DMS153 treated with DMSO at 0.1 percent for 48 hours (cell line): ENCODE results near the gene DHX38.
"Not testable (repeated sequence)": the region's sequence is repeated elsewhere in the genome, so short reads cannot be mapped to it uniquely, and the experiment has no call there.

Source experiments
- DNase-seq: peaks from one replicate; lab custom pipeline; 2025; ENCODE audit not compliant: unreplicated experiment; lab: John Stamatoyannopoulos, UW

Gene DHX38

GRCh38 chr16:72093448-72094265 is at the start of gene DHX38, which contains the start of gene TXNL4B:
Gene DHX38, plus strand, starts transcription at chr16:72093847. Its CDS starts 2,311 bp downstream, at chr16:72096158.
Gene TXNL4B, minus strand, starts transcription at chr16:72093620. Its CDS starts 2,871 bp downstream, at chr16:72090749.
- DNase-seq = peak; percentile 98

DNA sequence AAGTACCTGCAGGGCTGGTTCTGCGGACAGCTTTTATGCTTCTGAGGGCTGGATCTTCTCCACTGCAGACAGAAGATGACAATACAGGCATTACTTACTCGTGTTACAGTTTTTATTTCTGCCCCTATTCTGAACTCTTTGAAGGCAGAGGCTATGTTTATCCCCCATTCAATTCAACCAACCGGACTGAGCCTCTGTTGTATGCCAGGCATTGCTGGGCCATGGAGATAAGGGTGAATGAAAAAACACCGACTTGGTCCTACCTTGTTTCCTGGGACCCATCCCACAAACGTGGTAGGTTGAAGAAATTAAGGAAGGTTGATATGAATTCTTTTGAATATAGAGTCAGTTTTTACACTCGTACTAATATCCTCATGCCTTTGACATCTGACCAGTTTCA is 49.4 kb upstream of the DHX38 start:
- DNase-seq = no peak

- DNase-seq = no peak
Measured at GRCh38 chr16:72044825-72045359, 48.8 kb upstream of the DHX38 start.

GRCh38 chr16:72049110-72049509 is 44.5 kb upstream of the DHX38 start:
- DNase-seq = no peak

GRCh38 chr16:72050769-72051464 is 42.7 kb upstream of the DHX38 start:
- no peak for DNase-seq

DNA sequence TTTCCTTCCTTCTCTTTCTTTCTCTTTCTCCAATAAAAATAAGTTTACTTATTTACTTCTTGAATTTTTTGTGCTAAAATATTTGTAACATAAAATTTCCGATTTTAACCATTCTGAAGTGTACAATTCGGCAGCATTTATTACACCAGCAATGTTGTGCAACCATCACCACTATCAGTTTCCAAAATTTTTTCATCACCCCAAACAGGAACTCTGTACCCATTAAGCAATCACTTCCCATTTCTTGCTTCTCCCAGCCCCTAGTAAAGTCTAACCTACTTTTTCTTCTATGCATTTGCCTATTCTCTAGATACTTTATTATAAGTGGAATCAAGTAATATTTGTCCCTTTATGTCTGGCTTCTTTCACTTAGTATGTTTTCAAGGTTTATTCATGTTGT is 41.8 kb upstream of the DHX38 start:
- DNase-seq = no peak

DNA sequence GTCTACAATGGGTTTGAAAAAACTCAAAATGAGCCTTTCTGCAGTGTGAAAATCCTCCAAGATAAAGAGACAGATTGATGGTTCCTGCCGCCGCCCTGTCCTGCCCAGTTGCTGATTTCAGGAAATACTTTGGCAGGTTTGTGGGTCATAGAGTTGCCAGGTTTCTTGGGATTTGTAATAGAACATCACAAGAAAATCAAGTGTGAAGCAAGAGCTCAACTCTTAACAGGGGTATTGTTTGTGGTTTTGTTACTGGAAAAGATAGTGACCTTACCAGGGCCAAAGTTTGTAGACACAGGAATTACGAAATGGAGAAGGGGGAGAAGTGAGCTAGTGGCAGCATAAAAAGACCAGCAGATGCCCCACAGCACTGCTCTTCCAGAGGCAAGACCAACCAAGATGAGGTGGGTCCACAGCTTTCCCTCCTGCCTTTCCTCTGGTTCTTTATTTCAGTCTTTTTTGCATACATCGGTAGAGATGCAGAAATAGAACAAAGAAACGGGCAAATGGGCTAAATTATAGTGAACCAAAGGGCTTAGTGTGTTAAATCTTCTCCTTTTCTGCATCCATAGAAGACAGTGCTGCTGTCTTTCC is 39.3 kb upstream of the DHX38 start, which contains the start of gene HP:
TSS of gene HP (plus strand) at position 252 of the 594 bp plus-strand sequence. CDS start at position 400, 148 bp downstream.
- not testable (repeated sequence) for DNase-seq

GRCh38 chr16:72055911-72056310 is 37.7 kb upstream of the DHX38 start:
- DNase-seq = no peak

GRCh38 chr16:72057313-72057712 is 36.3 kb upstream of the DHX38 start:
- DNase-seq = not testable (repeated sequence)

DNA sequence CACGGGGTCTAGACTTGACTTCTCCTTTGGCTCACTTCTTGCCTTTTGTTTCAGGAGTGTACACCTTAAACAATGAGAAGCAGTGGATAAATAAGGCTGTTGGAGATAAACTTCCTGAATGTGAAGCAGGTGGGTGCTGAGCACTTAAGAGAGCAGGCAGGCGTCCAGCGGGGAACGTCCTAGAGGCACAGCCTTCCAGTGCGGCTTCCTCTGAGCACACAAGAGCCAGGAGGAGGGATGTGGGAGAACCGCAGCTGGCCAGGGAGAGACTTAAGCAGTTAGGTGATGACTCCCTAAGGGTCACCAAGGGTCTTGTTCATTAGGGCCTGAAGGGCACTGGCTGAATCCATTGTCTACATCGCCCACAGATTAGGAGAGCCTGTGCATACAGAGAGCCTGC is 34.6 kb upstream of the DHX38 start:
- DNase-seq = not testable (repeated sequence)

DNA sequence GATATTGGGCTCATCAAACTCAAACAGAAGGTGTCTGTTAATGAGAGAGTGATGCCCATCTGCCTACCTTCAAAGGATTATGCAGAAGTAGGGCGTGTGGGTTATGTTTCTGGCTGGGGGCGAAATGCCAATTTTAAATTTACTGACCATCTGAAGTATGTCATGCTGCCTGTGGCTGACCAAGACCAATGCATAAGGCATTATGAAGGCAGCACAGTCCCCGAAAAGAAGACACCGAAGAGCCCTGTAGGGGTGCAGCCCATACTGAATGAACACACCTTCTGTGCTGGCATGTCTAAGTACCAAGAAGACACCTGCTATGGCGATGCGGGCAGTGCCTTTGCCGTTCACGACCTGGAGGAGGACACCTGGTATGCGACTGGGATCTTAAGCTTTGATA is 33.2 kb upstream of the DHX38 start:
- DNase-seq = no peak

GRCh38 chr16:72061564-72061963 is 32.1 kb upstream of the DHX38 start:
- DNase-seq = no peak

DNA sequence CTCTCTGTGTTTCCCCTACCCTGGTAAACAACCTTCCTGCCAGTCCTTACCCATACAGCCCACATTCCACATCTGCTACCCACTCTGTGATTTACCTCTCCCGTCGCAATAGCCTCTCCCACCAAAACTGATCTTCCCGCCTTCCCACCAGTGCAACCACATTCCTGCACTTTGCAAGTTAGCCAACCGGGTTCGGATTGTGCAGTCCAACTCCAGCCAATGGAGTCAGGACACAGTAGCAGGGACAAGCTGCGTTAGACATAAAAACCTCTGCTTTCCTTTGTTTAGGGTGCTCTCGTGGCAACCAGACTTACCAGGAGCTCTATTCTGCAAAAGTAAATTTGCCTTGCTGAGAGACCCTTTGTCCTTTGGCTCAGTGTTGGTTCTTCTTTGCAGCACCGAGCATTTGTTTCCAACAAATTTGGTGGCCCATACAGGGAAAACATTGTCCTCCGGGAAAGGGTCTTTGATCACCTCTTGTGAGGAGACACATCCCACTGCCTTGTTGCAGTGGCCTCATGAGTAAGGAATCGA is 29.2 kb upstream of the DHX38 start:
- no peak for DNase-seq

DNA sequence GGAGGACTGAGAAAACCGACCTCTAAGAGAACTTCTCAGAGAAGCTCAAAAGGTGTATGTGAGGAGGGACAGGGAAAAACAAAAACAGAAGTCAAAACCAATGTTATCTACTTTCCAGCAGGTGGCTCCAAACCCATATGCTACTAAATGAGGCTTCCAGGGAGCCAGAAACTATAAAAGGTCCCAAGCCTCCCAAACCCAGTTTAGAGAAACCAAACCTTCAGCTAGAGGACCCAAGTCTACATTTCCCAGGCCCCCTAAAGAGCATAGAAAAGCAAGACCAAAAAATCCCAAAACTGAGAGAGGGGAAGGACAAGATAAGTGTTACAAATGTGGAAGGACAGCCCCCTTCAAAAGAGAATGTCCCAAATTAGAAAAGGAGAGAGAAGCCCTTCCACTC is 26.9 kb upstream of the DHX38 start:
- peak; percentile 31 for DNase-seq

- no peak for DNase-seq
Measured at GRCh38 chr16:72068930-72069329, 24.7 kb upstream of the DHX38 start.

GRCh38 chr16:72072514-72073342 is 20.9 kb upstream of the DHX38 start:
- DNase-seq = no peak

GRCh38 chr16:72073560-72074230 is 20.0 kb upstream of the DHX38 start:
- DNase-seq = no peak

- DNase-seq = not testable (repeated sequence)
Measured at GRCh38 chr16:72075067-72075466, 18.6 kb upstream of the DHX38 start.

- DNase-seq = not testable (repeated sequence)
Measured at GRCh38 chr16:72076991-72077706, 16.5 kb upstream of the DHX38 start.
